H1 (cell line): Measurements from ENCODE around the gene TSR1. TPM values are rescaled to one million over a fixed set of nuclear protein-coding genes. Genes with fewer than 3 reads are reported as not detected.
A peak's percentile ranks its signal among the peaks of the same experiment; 100 is the strongest.

Source experiments
- BCL11A ChIP-seq, 2 experiments: IDR thresholded peaks; one replicate each; pipeline ENCODE4 v1.6.1; 2011; ENCODE audit warnings: low read depth in 2 of 2, low read length in 2 of 2, mild to moderate bottlenecking in 2 of 2
- E2F6 ChIP-seq: IDR thresholded peaks from 2 replicates; pipeline ENCODE4 v1.6.1; 2012; ENCODE audit warnings: inconsistent platforms
- FOSL1 ChIP-seq: IDR thresholded peaks from 2 replicates; pipeline ENCODE4 v1.6.1; 2011; ENCODE audit warnings: mild to moderate bottlenecking, low read depth, low read length, moderate library complexity; ENCODE audit not compliant: insufficient read depth
- RXRA ChIP-seq: IDR thresholded peaks from 2 replicates; pipeline ENCODE4 v1.6.1; 2011; ENCODE audit warnings: low read depth, mild to moderate bottlenecking, low read length, moderate library complexity; ENCODE audit not compliant: insufficient read depth
- SAP30 ChIP-seq: fragments of 300-600 bp; sonication (generic); IDR thresholded peaks from 2 replicates; pipeline ENCODE4 v1.7.1; 2012; ENCODE audit warnings: low read length, moderate library complexity, mild to moderate bottlenecking, inconsistent platforms; ENCODE audit not compliant: insufficient read depth, insufficient replicate concordance
- SIN3A ChIP-seq, 2 experiments: IDR thresholded peaks in 1 of 2; conservative IDR thresholded peaks in 1 of 2; 2 replicates each; pipeline ENCODE4 v1.6.1; 2011 to 2012; ENCODE audit warnings: low read length in 2 of 2, improper control_type of control experiment in 1 of 2, low read depth in 1 of 2, mild to moderate bottlenecking in 1 of 2
- SRF ChIP-seq: IDR thresholded peaks from 2 replicates; pipeline ENCODE4 v1.6.1; 2011; ENCODE audit warnings: mild to moderate bottlenecking, low read depth, low read length, moderate library complexity
- polyA plus RNA-seq, 7 experiments: library from polyadenylated mRNA; depleted of rRNA in 3 of 7; stranded (reverse) in 5 of 7; unstranded in 2 of 7; fragments of >200 nt in 5 of 7; fragments of 200-250 nt in 2 of 7; gene quantifications; 1 replicate in 5 of 7; 2 replicates in 1 of 7; 4 replicates in 1 of 7; pipeline versions ENCODE4 v1.2.1 to v1.2.3, GENCODE V29; 2011 to 2013; ENCODE audit warnings: missing spikeins in 2 of 7, mixed read lengths in 2 of 7
- total RNA-seq: library from RNA; stranded (reverse); fragmentation: NEBNext Ultra II Directional; extraction: Animal tissue kit (Norgen Biotek cat#: 25700); gene quantifications from 2 replicates; pipeline ENCODE4 v1.2.1, GENCODE V29; 2021
- TF ChIP-seq, protein P1 (sequence below): IDR thresholded peaks from 2 replicates; pipeline ENCODE4 v1.6.1; 2012; ENCODE audit warnings: inconsistent platforms

The TSR1 gene
- total and polyA plus RNA-seq, 2 of the 8 experiments (the other 6 are each of a cell fraction or from before 2014, with no cell fraction given), result 14.5 to 69.7 TPM

GRCh38 chr17:2303204-2304188 lies 32.8 kb downstream of the TSR1 start, which contains the start of the genes SMG6 and SRR (continued):
- TF ChIP-seq BCL11A (IDR thresholded peaks at IDR 0.05; ENCODE audit: low read depth in 2 of 2, low read length in 2 of 2) (no peak), FOSL1 (no peak), SRF (no peak), SAP30 (no peak), E2F6 (no peak; the same call in 1 of the 2 replicates), SIN3A (conservative IDR thresholded peaks at IDR 0.05 in 1 of 2, IDR thresholded peaks at IDR 0.05 in 1 of 2; ENCODE audit: low read depth in 1 of 2, low read length in 2 of 2) (peak; percentile 41 to 62; a peak in 2 of 4 replicates), RXRA (0 out of 2 replicates have a peak, but pooled peaks have one; percentile 28)
- TF ChIP-seq, protein P1, sequence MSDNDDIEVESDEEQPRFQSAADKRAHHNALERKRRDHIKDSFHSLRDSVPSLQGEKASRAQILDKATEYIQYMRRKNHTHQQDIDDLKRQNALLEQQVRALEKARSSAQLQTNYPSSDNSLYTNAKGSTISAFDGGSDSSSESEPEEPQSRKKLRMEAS, result peak; percentile 38
